NOMO-1 treated with DMSO at 0.1 percent for 48 hours (cell line): ENCODE data around the gene C1R.

ENCODE experiments used
- DNase-seq: peaks from one replicate; lab custom pipeline; 2025; ENCODE audit not compliant: unreplicated experiment; lab: John Stamatoyannopoulos, UW

The C1R gene

GRCh38 chr12:7099290-7099996 is 7.2 kb upstream of the C1R start:
- peak; percentile 64 for DNase-seq

- no peak for DNase-seq
Observed at GRCh38 chr12:7096979-7097378, 4.7 kb upstream of the C1R start.

DNA sequence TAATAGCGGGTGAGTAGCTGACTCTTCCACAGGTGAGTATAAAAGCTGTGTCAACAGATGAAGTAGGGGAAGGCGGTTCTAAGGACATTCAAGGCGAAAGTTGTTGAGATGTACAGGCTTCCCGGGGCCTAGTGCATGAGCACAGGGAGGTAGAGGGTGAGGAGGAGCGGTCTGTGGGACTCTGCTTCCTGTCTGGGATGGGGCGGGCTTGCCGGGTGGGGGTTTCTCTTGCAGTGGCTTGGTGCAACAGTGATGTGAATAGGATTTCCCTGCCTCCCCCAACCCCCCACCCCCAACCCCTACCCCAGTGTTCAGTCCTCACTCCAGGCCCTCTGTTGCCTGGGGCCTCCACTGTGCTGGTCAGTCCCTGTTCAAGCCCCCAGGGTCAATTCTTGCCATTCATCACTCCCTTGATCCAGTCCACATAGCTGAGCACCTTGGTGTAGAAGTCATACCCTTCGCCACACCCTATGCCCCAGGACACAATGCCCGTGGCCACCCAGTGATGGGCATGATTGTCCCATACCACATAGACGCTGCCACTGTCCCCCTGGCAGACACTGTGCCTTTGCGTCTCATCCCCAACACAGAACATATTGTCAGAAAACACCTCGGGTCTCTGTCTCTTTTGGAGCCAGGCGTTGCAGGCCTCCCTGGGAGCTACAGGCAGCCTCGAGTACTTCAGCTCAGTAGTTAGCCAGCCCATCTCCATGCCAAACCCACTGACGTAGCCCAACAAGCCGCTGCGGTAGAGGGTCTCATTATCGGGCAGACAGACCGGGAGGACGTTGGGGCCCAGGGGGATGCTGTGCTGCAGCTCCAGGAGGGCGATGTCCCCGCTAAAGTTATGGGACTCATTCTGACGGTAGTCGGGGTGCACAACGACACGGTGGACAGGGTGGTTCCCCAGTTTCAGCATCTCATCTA is 4.0 kb upstream of the C1R start:
- no peak for DNase-seq

GRCh38 chr12:7093892-7094291 is 1.6 kb upstream of the C1R start:
- DNase-seq = no peak

DNA sequence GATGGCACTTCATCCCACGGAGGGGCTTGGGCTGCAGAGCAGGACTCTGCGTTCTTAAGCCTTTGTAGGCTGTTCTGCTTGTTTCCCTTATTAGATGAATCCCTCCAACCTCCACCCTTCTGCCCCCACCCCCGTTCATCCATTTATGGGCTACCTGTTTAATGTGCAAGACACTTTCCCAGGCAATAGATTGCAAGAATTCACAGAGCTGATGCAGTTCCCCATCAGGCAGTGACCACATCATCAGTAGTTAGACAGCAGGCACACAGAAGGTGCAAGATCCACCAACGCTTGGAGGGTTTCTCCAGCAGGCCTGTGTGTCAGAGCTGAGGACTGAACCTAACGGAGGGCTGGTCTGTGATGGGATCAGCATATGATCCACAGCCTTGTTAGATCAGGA is 1.2 kb upstream of the C1R start:
- DNase-seq = no peak

- no peak for DNase-seq
Observed at GRCh38 chr12:7092986-7093460, 778 bp upstream of the C1R start.

DNA sequence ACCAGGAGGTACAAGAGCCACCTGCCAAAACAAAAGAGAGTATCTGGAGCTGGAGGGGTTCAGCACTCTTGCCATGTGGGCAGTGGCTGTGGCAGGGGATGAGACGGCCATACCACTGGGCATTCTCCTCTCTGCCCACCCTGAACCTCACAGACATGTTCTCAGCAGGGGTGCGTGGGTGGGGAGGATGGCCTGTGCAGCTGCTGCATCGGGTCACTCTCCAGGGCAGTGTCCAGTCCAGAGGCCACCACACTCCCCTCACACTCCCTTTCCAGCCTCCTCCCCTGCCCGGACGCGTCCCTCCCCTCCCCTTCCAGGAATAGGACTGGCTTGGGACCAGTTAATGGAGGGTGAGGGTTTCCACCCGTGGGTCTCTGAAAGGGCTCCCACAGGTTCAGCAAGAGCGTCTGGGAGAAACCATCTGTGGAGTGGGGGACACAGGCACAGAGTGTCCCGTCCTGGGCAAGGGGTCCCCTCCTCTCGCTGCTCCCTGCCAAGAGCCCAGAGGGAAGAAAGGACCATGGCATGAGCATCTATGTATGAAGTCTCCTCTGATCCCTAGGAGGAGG is 501 bp downstream of the C1R start:
- no peak for DNase-seq

DNA sequence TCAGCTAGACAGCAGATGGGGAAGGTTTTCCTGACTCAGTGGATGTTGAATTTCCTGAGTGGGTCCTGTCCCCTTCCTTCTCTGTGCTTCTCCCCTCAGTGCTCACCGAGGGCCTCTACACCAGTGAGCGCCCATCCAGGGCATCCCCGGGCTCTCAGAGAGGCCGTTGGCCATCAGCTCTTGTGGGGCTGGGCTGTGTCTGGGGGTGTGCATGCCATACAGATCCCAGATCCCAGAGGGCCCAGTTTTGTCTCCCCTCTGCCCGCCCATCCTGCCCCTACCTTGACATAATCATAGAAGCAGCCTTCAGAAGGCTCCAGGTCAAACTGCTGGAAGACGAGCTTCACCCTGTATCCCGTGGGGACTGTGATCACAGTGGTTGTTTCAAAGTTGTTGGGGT is 1.1 kb downstream of the C1R start:
- DNase-seq = no peak

GRCh38 chr12:7090222-7090998 is 1.8 kb downstream of the C1R start:
- no peak for DNase-seq

DNA sequence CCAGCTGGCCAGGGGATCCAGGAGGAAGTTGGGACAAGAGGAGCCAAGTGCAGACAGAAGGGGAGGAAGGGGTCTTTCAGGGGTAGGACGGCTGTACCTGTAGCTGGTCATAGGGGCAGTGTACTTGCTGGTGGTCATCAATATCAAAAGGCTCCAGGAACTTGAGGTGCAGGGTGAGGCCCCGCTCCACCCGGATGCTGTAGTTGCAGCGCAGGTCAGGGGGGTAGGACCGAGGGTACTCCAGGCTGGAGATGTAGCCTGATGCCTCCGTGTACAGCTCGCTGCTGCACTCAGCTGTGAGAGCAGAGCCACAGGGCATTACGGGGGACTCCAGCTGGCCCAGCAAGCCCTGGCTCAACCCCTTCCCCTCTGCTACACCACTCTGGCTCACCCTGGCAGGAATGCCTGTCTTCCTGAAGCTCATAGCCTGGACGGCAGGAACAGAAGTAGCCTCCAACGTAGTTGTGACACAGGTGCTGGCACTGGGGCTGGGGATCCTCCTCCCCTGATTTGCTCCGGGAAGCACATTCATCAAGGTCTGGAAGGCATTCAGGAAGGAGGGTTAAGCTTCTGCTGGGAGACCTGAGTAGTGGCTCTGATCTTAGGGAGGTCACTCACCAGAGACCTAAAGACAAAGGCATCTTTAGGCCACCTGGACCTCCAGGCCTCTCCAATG is 2.9 kb downstream of the C1R start:
- no peak for DNase-seq

- DNase-seq = no peak
Observed at GRCh38 chr12:7083125-7083524, 9.1 kb downstream of the C1R start.

- DNase-seq = no peak
Observed at GRCh38 chr12:7081037-7081436, 11.2 kb downstream of the C1R start.

GRCh38 chr12:7079826-7080125 is 12.5 kb downstream of the C1R start:
- DNase-seq = no peak

DNA sequence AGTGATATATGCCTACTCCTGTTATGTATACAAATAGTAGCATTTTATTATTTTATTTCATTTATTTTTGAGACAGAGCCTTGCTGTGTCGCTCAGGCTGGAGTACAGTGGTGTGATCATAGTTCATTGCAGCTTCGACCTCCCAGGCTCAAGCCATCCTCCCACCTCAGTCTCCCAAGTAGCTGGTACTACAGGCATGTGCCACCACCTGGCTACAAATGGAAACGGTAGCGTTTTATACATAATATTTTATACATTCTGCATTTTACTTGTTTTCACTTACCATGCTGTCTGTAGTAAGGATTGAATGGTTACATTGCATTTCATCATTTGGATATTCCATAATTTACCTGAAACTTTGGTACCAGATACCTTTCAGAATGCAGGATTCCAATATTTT is 14.1 kb downstream of the C1R start:
- no peak for DNase-seq

- DNase-seq = no peak
Observed at GRCh38 chr12:7076493-7076892, 15.8 kb downstream of the C1R start.

GRCh38 chr12:7075939-7076338 is 16.3 kb downstream of the C1R start:
- DNase-seq = no peak

DNA sequence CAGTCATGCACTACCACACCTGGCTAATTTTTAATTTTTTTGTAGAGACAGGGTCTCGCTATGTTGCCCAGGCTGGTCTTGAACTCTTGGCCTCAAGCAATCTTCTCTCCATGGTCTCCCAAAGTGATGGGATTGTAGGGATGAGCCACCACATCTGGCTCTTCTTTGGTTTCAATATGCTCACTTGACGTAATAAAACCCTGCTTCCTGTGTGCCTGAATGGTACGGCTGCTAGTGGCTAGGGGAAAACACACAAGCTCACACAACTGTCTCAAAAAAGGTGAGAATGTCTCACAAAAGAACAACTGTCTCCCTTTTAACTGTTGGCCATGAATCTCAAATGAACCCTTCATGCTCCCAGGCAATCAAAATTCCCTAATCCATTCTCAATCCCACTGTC is 16.7 kb downstream of the C1R start:
- DNase-seq = no peak

DNA sequence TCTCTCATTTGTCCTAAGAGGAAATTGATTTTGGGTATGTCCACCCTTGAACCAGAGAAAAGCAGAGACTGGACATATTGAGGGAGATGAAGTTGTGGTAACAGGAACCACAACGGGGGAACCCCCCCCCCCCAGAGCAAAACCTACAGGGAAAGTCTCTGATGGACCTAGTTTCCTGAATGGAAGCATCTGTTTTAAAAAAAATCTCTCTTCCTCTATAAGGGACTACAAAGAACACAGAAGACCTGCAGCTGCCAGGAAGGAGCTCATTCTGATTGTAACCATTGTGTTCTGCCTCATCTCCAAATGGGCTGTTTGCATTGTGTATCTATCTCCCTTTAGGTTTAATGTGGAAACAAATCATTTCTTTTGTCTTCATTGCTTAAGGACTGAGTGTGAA is 18.3 kb downstream of the C1R start:
- no peak for DNase-seq

- no peak for DNase-seq
Observed at GRCh38 chr12:7072554-7072953, 19.7 kb downstream of the C1R start.

- DNase-seq = no peak
Observed at GRCh38 chr12:7072035-7072434, 20.2 kb downstream of the C1R start.

DNA sequence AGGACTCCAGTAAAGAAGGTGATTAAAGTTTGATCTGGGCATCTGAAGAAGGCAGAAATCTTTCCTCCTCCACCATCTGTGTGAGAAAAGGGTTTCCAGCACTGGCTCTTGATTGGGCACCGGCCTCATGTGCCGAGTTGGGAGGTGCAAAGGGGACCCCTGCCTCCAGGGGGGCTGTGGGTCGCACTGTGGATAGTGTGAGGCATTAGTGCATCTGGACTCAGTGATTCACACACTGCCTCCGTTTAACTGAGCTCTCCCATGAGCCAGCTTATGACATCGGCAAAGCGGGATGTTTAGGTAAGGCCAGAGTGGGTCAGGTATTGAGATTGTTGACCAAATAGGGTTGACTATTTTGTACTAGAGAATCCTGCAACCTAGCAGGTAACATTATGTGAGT is 22.9 kb downstream of the C1R start:
- DNase-seq = no peak
